Measurements from ENCODE around the gene DNM3.

DNM3 gene

DNA sequence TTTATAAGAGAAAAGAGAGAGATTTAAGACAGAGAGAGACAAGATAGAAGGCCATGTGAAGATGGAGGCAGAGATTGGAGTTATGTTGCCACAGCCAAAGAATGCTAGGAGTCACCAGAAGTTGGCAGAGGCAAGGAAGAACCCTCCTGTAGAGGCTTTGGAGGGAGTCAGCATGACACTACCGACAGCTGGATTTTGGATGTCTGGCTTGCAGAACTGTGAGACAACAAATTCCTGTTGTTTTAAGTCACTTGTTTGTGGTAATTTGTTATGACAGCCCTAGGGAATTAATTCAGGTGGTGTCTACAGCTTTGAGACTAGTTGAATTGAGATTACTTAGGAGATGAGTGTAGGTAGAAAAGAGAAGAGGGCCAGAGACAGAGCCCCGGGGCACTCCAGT is 158.5 kb downstream of the DNM3 start:
- H3K4me3 ChIP-seq (ENCODE audit: low read length) = no peak overlapping the region
- no peaks in the 10 kb centered on the region for H3K4me1 ChIP-seq (ENCODE audit: control insufficient read depth, low read length)
- H3K36me3 ChIP-seq (ENCODE audit: control insufficient read depth, low read length) = no peaks in the 10 kb centered on the region
- no peaks in the 10 kb centered on the region for H4K20me1 ChIP-seq (ENCODE audit: control insufficient read depth, insufficient read depth, low read depth, low read length)
- no peaks in the 10 kb centered on the region for H3K9me2 ChIP-seq (replicated peaks; ENCODE audit: control insufficient read depth, low read length)
- no peak overlapping the region for H3K4me2 ChIP-seq (ENCODE audit: low read length)
- H3K27ac ChIP-seq (ENCODE audit: low read depth, low read length) = no peak overlapping the region
- TF ChIP-seq EZH2phosphoT487 (IDR thresholded peaks at IDR 0.05; ENCODE audit: borderline replicate concordance, low read length) = no peak
- TF ChIP-seq, protein P1, sequence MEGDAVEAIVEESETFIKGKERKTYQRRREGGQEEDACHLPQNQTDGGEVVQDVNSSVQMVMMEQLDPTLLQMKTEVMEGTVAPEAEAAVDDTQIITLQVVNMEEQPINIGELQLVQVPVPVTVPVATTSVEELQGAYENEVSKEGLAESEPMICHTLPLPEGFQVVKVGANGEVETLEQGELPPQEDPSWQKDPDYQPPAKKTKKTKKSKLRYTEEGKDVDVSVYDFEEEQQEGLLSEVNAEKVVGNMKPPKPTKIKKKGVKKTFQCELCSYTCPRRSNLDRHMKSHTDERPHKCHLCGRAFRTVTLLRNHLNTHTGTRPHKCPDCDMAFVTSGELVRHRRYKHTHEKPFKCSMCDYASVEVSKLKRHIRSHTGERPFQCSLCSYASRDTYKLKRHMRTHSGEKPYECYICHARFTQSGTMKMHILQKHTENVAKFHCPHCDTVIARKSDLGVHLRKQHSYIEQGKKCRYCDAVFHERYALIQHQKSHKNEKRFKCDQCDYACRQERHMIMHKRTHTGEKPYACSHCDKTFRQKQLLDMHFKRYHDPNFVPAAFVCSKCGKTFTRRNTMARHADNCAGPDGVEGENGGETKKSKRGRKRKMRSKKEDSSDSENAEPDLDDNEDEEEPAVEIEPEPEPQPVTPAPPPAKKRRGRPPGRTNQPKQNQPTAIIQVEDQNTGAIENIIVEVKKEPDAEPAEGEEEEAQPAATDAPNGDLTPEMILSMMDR (IDR thresholded peaks at IDR 0.05; ENCODE audit: low read depth, low read length, poor library complexity, severe bottlenecking) = no peak
- H3K79me2 ChIP-seq (ENCODE audit: control insufficient read depth, low read length) = no peaks in the 10 kb centered on the region
- no peaks in the 10 kb centered on the region for H3F3A ChIP-seq (ENCODE audit: control insufficient read depth, insufficient read depth)
- no peaks in the 10 kb centered on the region for H3K9me3 ChIP-seq (ENCODE audit: control insufficient read depth, insufficient read depth, low read length)
- 0 out of 2 replicates have a peak, but pooled peaks cover 3% of the 10 kb centered on the region for H3K27me3 ChIP-seq (ENCODE audit: control insufficient read depth, low read length)

DNA sequence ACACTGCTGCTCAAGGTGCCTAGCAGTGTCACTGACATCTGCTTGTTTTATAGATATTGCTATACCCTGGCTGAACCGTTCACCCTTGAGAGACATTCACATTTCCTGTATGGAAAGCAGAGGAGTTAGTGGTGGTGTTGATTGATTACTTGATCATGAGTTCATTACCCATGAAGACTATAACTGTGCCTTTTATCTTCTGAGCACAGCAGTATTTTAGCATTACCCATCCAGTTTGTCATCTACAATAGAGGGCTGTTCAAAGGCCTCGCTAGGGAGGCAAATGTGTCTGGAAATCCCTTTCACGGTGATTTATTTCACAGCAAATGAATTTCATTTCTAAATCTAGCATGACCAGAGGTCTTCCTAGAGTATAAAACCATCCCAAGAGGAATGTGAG is 160.0 kb downstream of the DNM3 start:
- Histone ChIP-seq H4K20me1 (ENCODE audit: control insufficient read depth, insufficient read depth, low read depth, low read length) (no peaks in the 10 kb centered on the region), H3K27me3 (ENCODE audit: control insufficient read depth, low read length) (0 out of 2 replicates have a peak, but pooled peaks cover 3% of the 10 kb centered on the region), H3K79me2 (ENCODE audit: control insufficient read depth, low read length) (no peaks in the 10 kb centered on the region), H3K4me1 (ENCODE audit: control insufficient read depth, low read length) (no peaks in the 10 kb centered on the region), H3K4me3 (ENCODE audit: low read length) (no peak overlapping the region), H3K9me3 (ENCODE audit: control insufficient read depth, insufficient read depth, low read length) (no peaks in the 10 kb centered on the region), H3F3A (ENCODE audit: control insufficient read depth, insufficient read depth) (no peaks in the 10 kb centered on the region), H3K36me3 (ENCODE audit: control insufficient read depth, low read length) (no peaks in the 10 kb centered on the region), H3K27ac (ENCODE audit: low read depth, low read length) (no peak overlapping the region), H3K9me2 (replicated peaks; ENCODE audit: control insufficient read depth, low read length) (no peaks in the 10 kb centered on the region), H3K4me2 (ENCODE audit: low read length) (no peak overlapping the region)
- no peak for TF ChIP-seq EZH2phosphoT487 (IDR thresholded peaks at IDR 0.05; ENCODE audit: borderline replicate concordance, low read length)
- TF ChIP-seq, protein P1 (IDR thresholded peaks at IDR 0.05; ENCODE audit: low read depth, low read length, poor library complexity, severe bottlenecking) = no peak

DNA sequence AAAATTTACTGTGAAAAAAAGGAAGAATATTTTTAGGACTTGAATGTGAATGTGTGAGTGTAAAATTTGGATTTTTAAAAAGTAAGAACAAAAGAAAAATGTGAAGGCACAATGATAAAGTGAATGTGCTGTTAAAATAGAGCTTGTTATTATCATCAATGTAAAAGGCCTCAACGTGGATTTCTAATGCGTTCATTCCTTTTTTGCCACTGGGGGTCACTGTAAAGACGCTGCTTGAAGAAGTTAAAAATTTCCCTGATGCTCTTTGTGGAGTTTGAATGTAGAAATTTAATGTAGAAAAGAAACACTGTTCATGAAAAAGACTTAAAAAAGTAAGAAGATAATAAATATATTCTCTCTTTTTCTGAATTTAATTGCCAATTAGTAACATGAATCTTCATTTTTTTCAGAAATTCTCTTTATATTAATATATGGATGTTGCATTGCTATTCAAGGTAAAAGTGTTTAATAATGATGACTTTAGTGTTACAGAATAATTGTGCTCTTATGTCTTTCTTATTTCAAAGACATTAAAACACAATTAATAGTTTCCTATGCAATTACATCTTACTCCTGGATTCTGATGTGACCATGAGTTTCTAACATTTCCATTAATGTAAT is 161.5 kb downstream of the DNM3 start:
- H3K9me2 ChIP-seq (replicated peaks; ENCODE audit: control insufficient read depth, low read length) = no peaks in the 10 kb centered on the region
- no peaks in the 10 kb centered on the region for H3K36me3 ChIP-seq (ENCODE audit: control insufficient read depth, low read length)
- no peaks in the 10 kb centered on the region for H3F3A ChIP-seq (ENCODE audit: control insufficient read depth, insufficient read depth)
- no peak overlapping the region for H3K4me3 ChIP-seq (ENCODE audit: low read length)
- H3K79me2 ChIP-seq (ENCODE audit: control insufficient read depth, low read length) = no peaks in the 10 kb centered on the region
- no peak for TF ChIP-seq EZH2phosphoT487 (IDR thresholded peaks at IDR 0.05; ENCODE audit: borderline replicate concordance, low read length)
- TF ChIP-seq, protein P1 (IDR thresholded peaks at IDR 0.05; ENCODE audit: low read depth, low read length, poor library complexity, severe bottlenecking) = peak; percentile 70
- 0 out of 2 replicates have a peak, but pooled peaks cover 3% of the 10 kb centered on the region for H3K27me3 ChIP-seq (ENCODE audit: control insufficient read depth, low read length)
- no peaks in the 10 kb centered on the region for H3K4me1 ChIP-seq (ENCODE audit: control insufficient read depth, low read length)
- no peaks in the 10 kb centered on the region for H4K20me1 ChIP-seq (ENCODE audit: control insufficient read depth, insufficient read depth, low read depth, low read length)
- H3K9me3 ChIP-seq (ENCODE audit: control insufficient read depth, insufficient read depth, low read length) = no peaks in the 10 kb centered on the region
- no peak overlapping the region for H3K4me2 ChIP-seq (ENCODE audit: low read length)
- no peak overlapping the region for H3K27ac ChIP-seq (ENCODE audit: low read depth, low read length)

Data from DOHH2 (cell line).